ENCODE data around the gene TMEM88.

DNA sequence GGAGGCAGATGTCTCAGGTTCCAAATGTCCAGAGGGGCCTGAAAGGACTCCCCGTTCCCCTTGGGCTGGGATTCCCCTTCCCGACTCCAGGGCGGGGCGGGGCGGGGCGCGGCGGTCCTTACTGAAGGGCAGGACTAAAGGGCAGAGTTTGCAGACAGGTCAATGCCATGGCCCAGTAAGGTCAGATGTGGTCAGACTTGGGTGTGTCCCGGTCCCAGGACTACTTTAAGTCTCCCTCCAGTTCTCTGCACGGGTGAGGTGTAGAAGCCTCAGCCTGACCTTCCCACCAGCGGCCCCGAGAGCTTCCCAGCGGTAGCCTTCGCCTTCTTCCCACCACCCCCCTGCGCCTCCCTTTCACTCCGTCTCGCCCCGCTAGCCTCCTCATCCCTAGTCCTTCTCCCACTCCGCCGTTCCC, 20.3 kb upstream of the TMEM88 start:
- TF ChIP-seq CTCF (IDR thresholded peaks at IDR 0.05) (no peak), EZH2 (IDR thresholded peaks at IDR 0.05) (no peak)

Measured in neural progenitor cell (in vitro differentiated cells).